HG02870 (cell line): ENCODE measurements around the gene ASPSCR1.

Experiments used
- ATAC-seq: cut with Tn5 transposase; IDR thresholded peaks from one replicate; pipeline ENCODE4 v1.9.1; 2021; ENCODE audit warnings: mild to moderate bottlenecking, moderate library complexity; ENCODE audit not compliant: unreplicated experiment

The ASPSCR1 gene

GRCh38 chr17:81996232-81996756 is 18.9 kb downstream of the ASPSCR1 start:
- ATAC-seq: no peak

GRCh38 chr17:81996757-81997441 is 19.5 kb downstream of the ASPSCR1 start:
- no peak for ATAC-seq

GRCh38 chr17:81998212-81998611 is 20.8 kb downstream of the ASPSCR1 start:
- ATAC-seq: no peak

- no peak for ATAC-seq
These were observed 21.4 kb downstream of the ASPSCR1 start for GRCh38 chr17:81998691-81999438.

- ATAC-seq: no peak
These were observed 22.2 kb downstream of the ASPSCR1 start for GRCh38 chr17:81999587-81999975.

GRCh38 chr17:81999976-82000802 is 22.8 kb downstream of the ASPSCR1 start:
- ATAC-seq: no peak

- ATAC-seq: no peak
These were observed 23.6 kb downstream of the ASPSCR1 start for GRCh38 chr17:82000803-82001570.

- ATAC-seq: no peak
These were observed 24.2 kb downstream of the ASPSCR1 start for GRCh38 chr17:82001571-82002056.

DNA sequence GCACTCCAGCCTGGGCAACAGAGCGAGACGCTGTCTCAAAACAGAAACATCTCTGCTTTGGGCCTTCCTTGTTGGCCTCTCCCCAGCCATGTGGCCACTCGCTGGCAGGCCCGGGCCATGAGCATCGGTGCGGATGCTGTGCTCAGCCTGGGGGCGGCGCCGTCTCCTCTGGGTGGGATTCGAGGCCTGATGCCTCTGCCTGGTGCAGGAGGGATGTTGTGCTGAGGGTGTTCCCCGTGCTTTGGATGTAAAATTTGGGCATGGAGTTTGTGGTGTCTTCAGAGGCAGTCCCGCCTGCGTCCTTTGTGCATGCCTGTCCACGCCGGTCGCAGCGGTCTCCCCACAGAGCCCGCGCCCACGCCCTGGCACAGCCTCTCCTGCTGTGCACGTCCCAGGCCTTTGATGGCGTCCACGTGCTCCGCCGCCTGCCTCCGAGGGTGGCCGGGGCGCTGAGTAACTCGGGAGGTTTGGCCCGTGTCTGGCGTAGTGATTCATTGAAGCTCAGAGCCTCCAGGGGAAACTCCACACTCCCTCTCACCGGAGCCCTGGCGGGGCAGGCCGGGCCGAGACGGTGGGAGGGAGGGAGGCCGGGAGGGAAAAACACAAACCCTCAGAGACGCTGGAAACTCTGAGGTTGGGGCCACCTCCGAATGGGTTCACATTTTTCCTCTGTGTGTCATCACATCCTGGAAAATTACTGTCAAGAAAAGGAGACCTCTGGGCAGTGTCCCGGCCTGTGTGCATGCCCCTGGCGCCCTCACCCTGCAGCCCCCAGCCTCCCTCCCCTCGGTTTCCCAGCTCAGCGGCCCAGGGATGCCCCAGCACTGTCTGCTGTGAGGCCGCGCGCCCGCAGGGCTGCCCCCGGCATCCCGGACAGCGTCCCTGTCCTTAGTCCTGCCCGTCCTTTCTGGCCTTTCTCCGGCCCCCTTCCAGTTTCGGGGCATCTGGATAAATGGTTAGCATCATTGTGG is 26.3 kb downstream of the ASPSCR1 start:
- no peak for ATAC-seq

DNA sequence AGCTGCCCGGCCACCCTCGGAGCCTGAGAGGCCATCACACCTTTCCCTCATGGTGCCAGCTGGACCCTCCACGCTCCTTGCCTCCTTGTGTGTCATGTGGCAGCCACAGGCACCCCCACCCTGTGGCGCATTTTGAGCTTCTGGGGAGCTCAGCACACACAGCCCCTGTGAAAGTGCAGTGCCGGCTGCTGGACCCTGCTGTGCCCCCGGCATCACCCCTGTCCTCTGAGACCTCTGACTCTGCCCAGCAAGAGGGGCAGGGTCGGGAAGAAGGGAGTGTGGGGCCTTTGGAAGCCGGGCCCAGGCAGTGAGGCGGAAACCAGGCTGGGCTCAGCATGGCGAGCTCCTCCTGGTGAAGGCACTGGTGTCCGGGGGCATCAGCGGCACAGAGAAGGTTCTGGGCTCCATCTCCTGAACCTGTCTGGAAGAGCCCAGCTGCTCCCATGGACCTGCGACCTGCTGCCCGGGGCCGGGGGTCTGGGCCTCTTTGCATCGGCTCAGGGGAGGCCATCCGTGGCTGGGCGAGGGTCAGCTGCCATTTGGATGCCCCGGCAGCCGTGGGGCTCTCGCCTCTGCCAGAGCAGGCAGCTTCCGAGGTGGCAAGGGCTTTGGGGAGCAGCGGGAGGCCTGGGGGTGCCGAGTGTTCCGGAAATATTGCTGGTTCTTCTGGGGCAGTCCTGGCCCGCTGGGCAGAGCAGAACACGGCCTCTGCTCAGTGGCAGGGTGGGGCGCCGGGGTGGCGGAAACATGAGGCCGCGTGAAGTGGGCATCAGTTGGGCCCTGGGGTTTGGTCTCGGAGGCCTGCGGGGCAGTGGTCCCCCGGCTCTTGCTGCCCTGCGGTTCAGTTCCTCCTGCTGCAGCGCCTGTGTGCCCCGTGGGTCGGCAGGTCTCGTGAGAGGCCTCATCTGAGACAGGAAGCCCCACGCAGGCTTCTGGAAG is 27.4 kb downstream of the ASPSCR1 start:
- ATAC-seq: no peak

DNA sequence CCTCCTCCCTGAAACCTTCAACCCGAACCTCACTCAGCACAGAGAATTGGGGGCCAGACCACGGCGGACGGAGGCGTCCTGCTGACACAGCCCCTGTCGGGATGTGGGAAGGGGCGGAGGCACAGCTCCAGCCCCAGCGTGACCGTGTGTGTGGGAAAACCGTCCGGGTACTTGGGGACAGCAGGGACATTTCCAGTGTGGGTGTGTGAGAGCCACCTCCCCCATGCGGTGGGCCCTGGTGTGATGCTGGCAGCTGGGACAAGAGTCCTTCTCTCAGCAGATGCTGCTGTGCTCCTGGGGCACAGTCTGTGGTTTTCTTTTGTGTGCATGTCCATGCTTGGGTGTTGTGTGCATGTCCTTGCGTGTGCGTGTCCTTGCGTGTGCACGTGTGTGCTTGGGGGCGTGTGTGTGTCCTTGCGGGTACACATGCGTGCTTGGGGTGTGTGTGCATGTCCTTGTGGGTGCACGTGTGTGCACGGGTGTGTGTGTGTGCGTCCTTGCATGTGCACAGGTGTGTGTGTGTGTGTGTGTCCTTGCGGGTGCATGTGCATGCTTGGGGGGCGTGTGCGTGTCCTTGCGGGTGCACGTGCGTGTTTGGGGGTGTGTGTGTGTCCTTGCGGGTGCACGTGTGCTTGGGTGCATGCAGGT is 28.4 kb downstream of the ASPSCR1 start:
- ATAC-seq: no peak

- ATAC-seq: no peak
These were observed 29.2 kb downstream of the ASPSCR1 start for GRCh38 chr17:82006468-82007227.

DNA sequence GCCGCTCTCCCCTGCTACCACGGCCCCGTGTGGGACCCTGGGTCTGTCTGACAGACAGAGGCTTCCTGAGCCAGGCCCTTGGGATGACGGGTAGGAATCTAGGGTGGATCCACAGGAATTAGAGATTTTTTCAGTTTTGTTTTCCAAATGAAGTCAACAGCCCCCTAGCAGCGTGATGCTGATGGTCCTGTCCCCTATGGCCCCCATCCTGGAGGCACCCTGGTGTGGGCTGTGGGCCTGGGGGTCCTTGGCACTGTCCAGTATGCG is 29.7 kb downstream of the ASPSCR1 start:
- no peak for ATAC-seq

GRCh38 chr17:82007495-82008257 is 30.2 kb downstream of the ASPSCR1 start:
- ATAC-seq: no peak

- ATAC-seq: no peak
These were observed 31.0 kb downstream of the ASPSCR1 start for GRCh38 chr17:82008258-82008940.

DNA sequence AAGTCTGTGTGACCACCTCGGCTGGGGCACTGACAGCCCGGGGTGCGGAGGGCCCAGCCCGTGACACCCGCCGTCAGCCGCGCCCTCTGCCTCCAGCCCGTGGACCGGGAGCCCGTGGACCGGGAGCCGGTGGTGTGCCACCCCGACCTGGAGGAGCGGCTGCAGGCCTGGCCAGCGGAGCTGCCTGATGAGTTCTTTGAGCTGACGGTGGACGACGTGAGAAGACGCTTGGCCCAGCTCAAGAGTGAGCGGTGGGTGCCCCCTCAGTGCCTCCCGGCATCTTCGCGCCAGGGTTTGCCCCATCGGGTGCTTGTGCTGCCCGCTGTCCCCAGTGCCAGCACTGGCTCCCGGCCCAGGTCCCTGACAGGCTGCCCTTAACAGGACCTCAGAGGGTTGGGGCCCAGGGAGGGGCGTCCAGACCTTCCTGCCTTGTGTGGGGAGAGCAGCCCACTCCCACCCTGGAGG is 31.5 kb downstream of the ASPSCR1 start:
- no peak for ATAC-seq
